Liver (tissue), 9 donors: ENCODE results near the gene CST7. TPM values are rescaled to one million over a fixed set of nuclear protein-coding genes. Genes with fewer than 3 reads are reported as not detected.

Experiments
- DNase-seq: peaks from one replicate; pipeline ENCODE4 v3.0.0-alpha.2; 2017; ENCODE audit warnings: low spot score
- H3K27ac ChIP-seq, 2 donors: one replicate each; pipeline ENCODE4 v1.7.0; 2013; ENCODE audit warnings: inconsistent platforms in 2 of 2, low read length in 2 of 2, control low read depth in 1 of 2, low read depth in 1 of 2, mild to moderate bottlenecking in 1 of 2
- H3K27me3 ChIP-seq, 4 donors: one replicate each; pipeline versions ENCODE4 v1.6.1 to v1.7.0; 2013; ENCODE audit warnings: low read length in 3 of 4, inconsistent platforms in 1 of 4, mild to moderate bottlenecking in 1 of 4, moderate library complexity in 1 of 4; ENCODE audit not compliant: control insufficient read depth in 4 of 4, insufficient read depth in 4 of 4
- H3K36me3 ChIP-seq, 4 donors: one replicate each; pipeline versions ENCODE4 v1.6.1 to v1.7.0; 2013; ENCODE audit warnings: low read length in 3 of 4, mild to moderate bottlenecking in 3 of 4, low read depth in 1 of 4, moderate library complexity in 1 of 4; ENCODE audit not compliant: control insufficient read depth in 4 of 4, insufficient read depth in 3 of 4
- H3K4me1 ChIP-seq, 4 donors: one replicate each; pipeline versions ENCODE4 v1.6.1 to v1.7.0; 2013; ENCODE audit warnings: low read length in 3 of 4, mild to moderate bottlenecking in 3 of 4, moderate library complexity in 1 of 4; ENCODE audit not compliant: control insufficient read depth in 4 of 4, insufficient read depth in 4 of 4
- H3K4me3 ChIP-seq, 3 donors: one replicate each; pipeline versions ENCODE4 v1.6.1 to v1.7.0; 2013; ENCODE audit warnings: low read length in 3 of 3, control low read depth in 1 of 3, low read depth in 1 of 3, mild to moderate bottlenecking in 1 of 3
- H3K9ac ChIP-seq, 2 donors: one replicate each; pipeline ENCODE4 v1.7.0; 2013; ENCODE audit warnings: low read length in 2 of 2, mild to moderate bottlenecking in 2 of 2, moderate library complexity in 2 of 2, control low read depth in 1 of 2, low read depth in 1 of 2
- H3K9me3 ChIP-seq, 4 donors: one replicate each; pipeline versions ENCODE4 v1.6.1 to v1.7.0; 2013; ENCODE audit warnings: low read length in 3 of 4; ENCODE audit not compliant: control insufficient read depth in 4 of 4
- EGR1 ChIP-seq, 2 donors: IDR thresholded peaks; 2 replicates each; pipeline ENCODE4 v1.6.1; 2016 to 2018; ENCODE audit warnings: antibody characterized with exemption in 2 of 2, low read depth in 2 of 2
- FOXA2 ChIP-seq: IDR thresholded peaks from 2 replicates; pipeline ENCODE4 v1.6.1; 2016; ENCODE audit warnings: antibody characterized with exemption
- GABPA ChIP-seq, 2 donors: IDR thresholded peaks in 1 of 2; conservative IDR thresholded peaks in 1 of 2; 2 replicates each; pipeline ENCODE4 v1.6.1; 2016; ENCODE audit warnings: antibody characterized with exemption in 2 of 2, mild to moderate bottlenecking in 1 of 2, moderate library complexity in 1 of 2
- HNF4A ChIP-seq, 2 donors: conservative IDR thresholded peaks; 2 replicates each; pipeline ENCODE4 v1.6.1; 2016; ENCODE audit warnings: antibody characterized with exemption in 2 of 2, mild to moderate bottlenecking in 2 of 2
- HNF4G ChIP-seq: IDR thresholded peaks from 2 replicates; pipeline ENCODE4 v1.6.1; 2016; ENCODE audit warnings: antibody characterized with exemption
- JUND ChIP-seq, 2 donors: IDR thresholded peaks; 2 replicates each; pipeline ENCODE4 v1.6.1; 2016; ENCODE audit warnings: antibody characterized with exemption in 2 of 2
- NR2F2 ChIP-seq: IDR thresholded peaks from 2 replicates; pipeline ENCODE4 v1.6.1; 2016; ENCODE audit warnings: antibody characterized with exemption
- RAD21 ChIP-seq, 2 donors: IDR thresholded peaks; 2 replicates each; pipeline ENCODE4 v1.6.1; 2016; ENCODE audit warnings: antibody characterized with exemption in 2 of 2, mild to moderate bottlenecking in 2 of 2
- RXRA ChIP-seq, 2 donors: IDR thresholded peaks; 2 replicates each; pipeline ENCODE4 v1.6.1; 2017 to 2018; ENCODE audit warnings: antibody characterized with exemption in 2 of 2, mild to moderate bottlenecking in 1 of 2
- SP1 ChIP-seq: IDR thresholded peaks from 2 replicates; pipeline ENCODE4 v1.6.1; 2018; ENCODE audit warnings: antibody characterized with exemption, mild to moderate bottlenecking
- TAF1 ChIP-seq: conservative IDR thresholded peaks from 2 replicates; pipeline ENCODE4 v1.6.1; 2016; ENCODE audit warnings: antibody characterized with exemption, mild to moderate bottlenecking
- YY1 ChIP-seq: IDR thresholded peaks from 2 replicates; pipeline ENCODE4 v1.6.1; 2016; ENCODE audit warnings: antibody characterized with exemption, mild to moderate bottlenecking
- WGBS: extraction: QIAGEN DNeasy Blood & Tissue Kit; methylation state at CpG from one replicate; pipeline ENCODE4 v1.1.7; 2013; 5-methylcytosine and 5-hydroxymethylcytosine counted together
- polyA plus RNA-seq, 2 donors: library from polyadenylated mRNA; stranded (reverse) in 1 of 2; unstranded in 1 of 2; fragments of 200-250 nt in 1 of 2; fragments of >200 nt in 1 of 2; fragmentation: Nextera tagmentation in 1 of 2; extraction: Ambion mirVana in 1 of 2; gene quantifications; one replicate each; pipeline versions ENCODE4 v1.2.1 to v1.2.3, GENCODE V29; 2013 to 2015
- total RNA-seq, 2 donors: library from RNA; depleted of rRNA; stranded (reverse); fragments of >200 nt; gene quantifications; one replicate each; pipeline ENCODE4 v1.2.3, GENCODE V29; 2014
- TF ChIP-seq, protein P1 (sequence below): fragments of 150-350 bp; IDR thresholded peaks from 2 replicates; pipeline ENCODE4 v1.5.1; 2017; ENCODE audit warnings: improper control_type of control experiment, low read depth, low read length; ENCODE audit not compliant: missing input control
- TF ChIP-seq, protein P2 (sequence below): IDR thresholded peaks from 2 replicates; pipeline ENCODE4 v1.6.1; 2016; ENCODE audit warnings: antibody characterized with exemption
- TF ChIP-seq, protein P3 (sequence below): IDR thresholded peaks from 2 replicates; pipeline ENCODE4 v1.6.1; 2016; ENCODE audit warnings: antibody characterized with exemption, mild to moderate bottlenecking
- TF ChIP-seq, protein P4 (sequence below): IDR thresholded peaks from 2 replicates; pipeline ENCODE4 v1.6.1; 2016; ENCODE audit warnings: antibody characterized with exemption
- TF ChIP-seq, protein P5 (sequence below): IDR thresholded peaks from 2 replicates; pipeline ENCODE4 v1.6.1; 2016; ENCODE audit warnings: antibody characterized with exemption
- donor health status: healthy.
- donor health status: healthy.
- donor health status: healthy.
- donor health status: healthy.
- donor health status: healthy.

CST7 gene
- total and polyA plus RNA-seq, 4 donors: 1.5 to 15.1 (median 2.7) TPM

DNA sequence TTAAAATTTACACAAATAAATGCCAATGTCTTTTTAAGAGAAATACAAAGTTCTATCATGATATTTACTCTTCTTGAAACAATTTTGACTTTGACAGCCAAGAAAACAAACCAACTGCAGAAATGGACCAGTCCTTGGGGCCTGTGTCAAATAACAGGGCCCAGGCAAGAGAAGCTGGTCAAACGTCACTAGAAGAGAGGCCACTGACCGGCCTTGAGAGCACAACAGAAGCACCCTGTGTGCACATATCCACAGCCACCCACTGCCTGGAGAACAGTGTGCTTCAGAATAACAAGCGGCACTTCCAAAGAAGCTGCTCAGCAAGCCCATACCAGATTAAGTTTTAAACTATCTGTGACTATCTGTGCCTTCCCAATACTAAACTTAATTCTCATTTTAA lies 28.7 kb downstream of the CST7 start:
- Histone ChIP-seq H3K9ac (no peak overlapping the region), H3K9me3 (no peaks in the 10 kb centered on the region), H3K4me3 (no peak overlapping the region), H3K27me3 (no peaks in the 10 kb centered on the region), H3K36me3 (peaks cover 9 to 53% (median 40%) of the 10 kb centered on the region in 4 donors), H3K27ac (peak overlapping the region; percentile 53 to 55), H3K4me1 (peaks cover 12 to 47% (median 33%) of the 10 kb centered on the region in 4 donors)
- peak; percentile 45 for DNase-seq
- 35% methylated on average over 3 of the region's 3 CpGs for WGBS
- TF ChIP-seq, protein P1, sequence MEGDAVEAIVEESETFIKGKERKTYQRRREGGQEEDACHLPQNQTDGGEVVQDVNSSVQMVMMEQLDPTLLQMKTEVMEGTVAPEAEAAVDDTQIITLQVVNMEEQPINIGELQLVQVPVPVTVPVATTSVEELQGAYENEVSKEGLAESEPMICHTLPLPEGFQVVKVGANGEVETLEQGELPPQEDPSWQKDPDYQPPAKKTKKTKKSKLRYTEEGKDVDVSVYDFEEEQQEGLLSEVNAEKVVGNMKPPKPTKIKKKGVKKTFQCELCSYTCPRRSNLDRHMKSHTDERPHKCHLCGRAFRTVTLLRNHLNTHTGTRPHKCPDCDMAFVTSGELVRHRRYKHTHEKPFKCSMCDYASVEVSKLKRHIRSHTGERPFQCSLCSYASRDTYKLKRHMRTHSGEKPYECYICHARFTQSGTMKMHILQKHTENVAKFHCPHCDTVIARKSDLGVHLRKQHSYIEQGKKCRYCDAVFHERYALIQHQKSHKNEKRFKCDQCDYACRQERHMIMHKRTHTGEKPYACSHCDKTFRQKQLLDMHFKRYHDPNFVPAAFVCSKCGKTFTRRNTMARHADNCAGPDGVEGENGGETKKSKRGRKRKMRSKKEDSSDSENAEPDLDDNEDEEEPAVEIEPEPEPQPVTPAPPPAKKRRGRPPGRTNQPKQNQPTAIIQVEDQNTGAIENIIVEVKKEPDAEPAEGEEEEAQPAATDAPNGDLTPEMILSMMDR: no peak
- TF ChIP-seq RAD21 (IDR thresholded peaks at IDR 0.05) (peak; percentile 6 to 44), FOXA2 (peak; percentile 6), GABPA (IDR thresholded peaks at IDR 0.05 in 1 of 2, conservative IDR thresholded peaks at IDR 0.05 in 1 of 2) (peak in 1 of 2 donors; percentile 19), SP1 (peak; percentile 80), NR2F2 (no peak), EGR1 (IDR thresholded peaks at IDR 0.05; ENCODE audit: low read depth in 2 of 2) (peak in 1 of 2 donors; percentile 19), JUND (IDR thresholded peaks at IDR 0.05) (peak in 1 of 2 donors; percentile 25), HNF4G (peak; percentile 4), HNF4A (conservative IDR thresholded peaks at IDR 0.05) (peak; percentile 56 to 68), YY1 (no peak), RXRA (IDR thresholded peaks at IDR 0.05) (peak; percentile 89 to 92), TAF1 (peak; percentile 31)
- TF ChIP-seq, protein P2, sequence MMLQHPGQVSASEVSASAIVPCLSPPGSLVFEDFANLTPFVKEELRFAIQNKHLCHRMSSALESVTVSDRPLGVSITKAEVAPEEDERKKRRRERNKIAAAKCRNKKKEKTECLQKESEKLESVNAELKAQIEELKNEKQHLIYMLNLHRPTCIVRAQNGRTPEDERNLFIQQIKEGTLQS: no peak
- TF ChIP-seq, protein P3, sequence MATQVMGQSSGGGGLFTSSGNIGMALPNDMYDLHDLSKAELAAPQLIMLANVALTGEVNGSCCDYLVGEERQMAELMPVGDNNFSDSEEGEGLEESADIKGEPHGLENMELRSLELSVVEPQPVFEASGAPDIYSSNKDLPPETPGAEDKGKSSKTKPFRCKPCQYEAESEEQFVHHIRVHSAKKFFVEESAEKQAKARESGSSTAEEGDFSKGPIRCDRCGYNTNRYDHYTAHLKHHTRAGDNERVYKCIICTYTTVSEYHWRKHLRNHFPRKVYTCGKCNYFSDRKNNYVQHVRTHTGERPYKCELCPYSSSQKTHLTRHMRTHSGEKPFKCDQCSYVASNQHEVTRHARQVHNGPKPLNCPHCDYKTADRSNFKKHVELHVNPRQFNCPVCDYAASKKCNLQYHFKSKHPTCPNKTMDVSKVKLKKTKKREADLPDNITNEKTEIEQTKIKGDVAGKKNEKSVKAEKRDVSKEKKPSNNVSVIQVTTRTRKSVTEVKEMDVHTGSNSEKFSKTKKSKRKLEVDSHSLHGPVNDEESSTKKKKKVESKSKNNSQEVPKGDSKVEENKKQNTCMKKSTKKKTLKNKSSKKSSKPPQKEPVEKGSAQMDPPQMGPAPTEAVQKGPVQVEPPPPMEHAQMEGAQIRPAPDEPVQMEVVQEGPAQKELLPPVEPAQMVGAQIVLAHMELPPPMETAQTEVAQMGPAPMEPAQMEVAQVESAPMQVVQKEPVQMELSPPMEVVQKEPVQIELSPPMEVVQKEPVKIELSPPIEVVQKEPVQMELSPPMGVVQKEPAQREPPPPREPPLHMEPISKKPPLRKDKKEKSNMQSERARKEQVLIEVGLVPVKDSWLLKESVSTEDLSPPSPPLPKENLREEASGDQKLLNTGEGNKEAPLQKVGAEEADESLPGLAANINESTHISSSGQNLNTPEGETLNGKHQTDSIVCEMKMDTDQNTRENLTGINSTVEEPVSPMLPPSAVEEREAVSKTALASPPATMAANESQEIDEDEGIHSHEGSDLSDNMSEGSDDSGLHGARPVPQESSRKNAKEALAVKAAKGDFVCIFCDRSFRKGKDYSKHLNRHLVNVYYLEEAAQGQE: peak; percentile 32
- TF ChIP-seq, protein P4, sequence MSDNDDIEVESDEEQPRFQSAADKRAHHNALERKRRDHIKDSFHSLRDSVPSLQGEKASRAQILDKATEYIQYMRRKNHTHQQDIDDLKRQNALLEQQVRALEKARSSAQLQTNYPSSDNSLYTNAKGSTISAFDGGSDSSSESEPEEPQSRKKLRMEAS: peak; percentile 63
- TF ChIP-seq, protein P5, sequence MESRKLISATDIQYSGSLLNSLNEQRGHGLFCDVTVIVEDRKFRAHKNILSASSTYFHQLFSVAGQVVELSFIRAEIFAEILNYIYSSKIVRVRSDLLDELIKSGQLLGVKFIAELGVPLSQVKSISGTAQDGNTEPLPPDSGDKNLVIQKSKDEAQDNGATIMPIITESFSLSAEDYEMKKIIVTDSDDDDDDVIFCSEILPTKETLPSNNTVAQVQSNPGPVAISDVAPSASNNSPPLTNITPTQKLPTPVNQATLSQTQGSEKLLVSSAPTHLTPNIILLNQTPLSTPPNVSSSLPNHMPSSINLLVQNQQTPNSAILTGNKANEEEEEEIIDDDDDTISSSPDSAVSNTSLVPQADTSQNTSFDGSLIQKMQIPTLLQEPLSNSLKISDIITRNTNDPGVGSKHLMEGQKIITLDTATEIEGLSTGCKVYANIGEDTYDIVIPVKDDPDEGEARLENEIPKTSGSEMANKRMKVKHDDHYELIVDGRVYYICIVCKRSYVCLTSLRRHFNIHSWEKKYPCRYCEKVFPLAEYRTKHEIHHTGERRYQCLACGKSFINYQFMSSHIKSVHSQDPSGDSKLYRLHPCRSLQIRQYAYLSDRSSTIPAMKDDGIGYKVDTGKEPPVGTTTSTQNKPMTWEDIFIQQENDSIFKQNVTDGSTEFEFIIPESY: peak; percentile 61
